OCI-LY7 (cell line): ENCODE measurements around the gene FKBP14. TPM values are rescaled to one million over a fixed set of nuclear protein-coding genes. Genes with fewer than 3 reads are reported as not detected.

Experiments used
- BruUV-seq: library from RNA; stranded (reverse); fragments of 400-500 nt; replicated peaks from 2 replicates; lab custom pipeline; 2021; lab: Mats Ljungman, UMichigan
- CTCF ChIA-PET: fragments of 300-600 bp; sonication (Branson Sonifier 250); formaldehyde crosslinking; loops from one replicate; lab custom pipeline; 2022; ENCODE audit warnings: antibody characterized with exemption; ENCODE audit not compliant: unreplicated experiment; lab: Charles Lee
- POLR2A ChIA-PET: fragments of 300-600 bp; sonication (Branson Sonifier 250); formaldehyde crosslinking; loops from one replicate; lab custom pipeline; 2022; ENCODE audit warnings: antibody characterized with exemption; lab: Charles Lee
- DNase-seq: peaks from one replicate; pipeline ENCODE4 v3.0.0-alpha.2; 2015; ENCODE audit warnings: low spot score
- H2AFZ ChIP-seq: fragments of 200-600 bp; sonication (generic), shearing (Covaris generic); 2 replicates; pipeline ENCODE4 v1.6.1; 2014; ENCODE audit warnings: mild to moderate bottlenecking, antibody characterized with exemption, low read length, moderate library complexity
- H3K27ac ChIP-seq: fragments of 200-600 bp; sonication (generic); 2 replicates; pipeline ENCODE4 v1.5.1; 2014; ENCODE audit warnings: mixed run types, low read depth, mild to moderate bottlenecking, moderate library complexity, low read length, inconsistent platforms; ENCODE audit not compliant: poor library complexity, severe bottlenecking
- H3K36me3 ChIP-seq: fragments of 200-600 bp; sonication (generic); 2 replicates; pipeline ENCODE4 v1.6.1; 2014; ENCODE audit warnings: mild to moderate bottlenecking, antibody characterized with exemption, low read length, moderate library complexity, mixed read lengths; ENCODE audit not compliant: insufficient read depth
- H3K4me1 ChIP-seq: fragments of 200-600 bp; sonication (generic); 2 replicates; pipeline ENCODE4 v1.5.1; 2014; ENCODE audit warnings: mild to moderate bottlenecking, low read length; ENCODE audit not compliant: insufficient read depth, poor library complexity, severe bottlenecking
- H3K4me2 ChIP-seq: fragments of 200-600 bp; sonication (generic); 2 replicates; pipeline ENCODE4 v1.6.1; 2014; ENCODE audit warnings: mild to moderate bottlenecking, low read length
- H3K4me3 ChIP-seq: fragments of 200-600 bp; sonication (generic); 2 replicates; pipeline ENCODE4 v1.5.1; 2014; ENCODE audit warnings: mild to moderate bottlenecking, low read depth, low read length; ENCODE audit not compliant: poor library complexity, severe bottlenecking
- H3K79me2 ChIP-seq: fragments of 200-600 bp; sonication (generic); 2 replicates; pipeline ENCODE4 v1.6.1; 2016; ENCODE audit warnings: low read depth, mild to moderate bottlenecking, low read length, moderate library complexity, mixed read lengths; ENCODE audit not compliant: insufficient read depth
- H3K9me2 ChIP-seq: fragments of 200-600 bp; sonication (generic); 2 replicates; pipeline ENCODE4 v1.6.1; 2016; ENCODE audit warnings: mild to moderate bottlenecking, low read length, mixed read lengths; ENCODE audit not compliant: insufficient read depth
- H3K9me3 ChIP-seq: fragments of 200-600 bp; sonication (generic); 2 replicates; pipeline ENCODE4 v1.6.1; 2014; ENCODE audit warnings: mild to moderate bottlenecking, mixed run types, low read length, mixed read lengths
- H4K20me1 ChIP-seq: fragments of 200-600 bp; sonication (generic); 2 replicates; pipeline ENCODE4 v1.6.1; 2014; ENCODE audit warnings: mild to moderate bottlenecking, antibody characterized with exemption, low read length, moderate library complexity, mixed read lengths; ENCODE audit not compliant: insufficient read depth
- EZH2phosphoT487 ChIP-seq: fragments of 200-600 bp; sonication (generic); IDR thresholded peaks from 2 replicates; pipeline ENCODE4 v1.6.1; 2018; ENCODE audit warnings: low read depth, borderline replicate concordance, mild to moderate bottlenecking, mixed run types, antibody characterized with exemption, low read length, moderate library complexity, mixed read lengths
- intact Hi-C: fragments of 100-400 bp; cut with micrococcal nuclease; formaldehyde crosslinking; loops from one replicate; pipeline ENCODE4 v1.10.0; 2022; ENCODE audit not compliant: unreplicated experiment
- total RNA-seq, 2 experiments: library from RNA; depleted of rRNA in 1 of 2; stranded (reverse); fragments of >200 nt in 1 of 2; shearing (Covaris generic) in 1 of 2; gene quantifications; 2 replicates each; pipeline ENCODE4 v1.2.3, GENCODE V29; 2014 to 2022
- TF ChIP-seq, protein P1 (sequence below): fragments of 200-600 bp; sonication (generic); conservative IDR thresholded peaks from 2 replicates; pipeline ENCODE4 v1.5.1; 2014; ENCODE audit warnings: mild to moderate bottlenecking, antibody characterized with exemption, low read length, moderate library complexity, mixed read lengths

FKBP14 gene
- total RNA-seq, 2 experiments from 2014 or later, result 5.3 to 15.9 TPM

DNA sequence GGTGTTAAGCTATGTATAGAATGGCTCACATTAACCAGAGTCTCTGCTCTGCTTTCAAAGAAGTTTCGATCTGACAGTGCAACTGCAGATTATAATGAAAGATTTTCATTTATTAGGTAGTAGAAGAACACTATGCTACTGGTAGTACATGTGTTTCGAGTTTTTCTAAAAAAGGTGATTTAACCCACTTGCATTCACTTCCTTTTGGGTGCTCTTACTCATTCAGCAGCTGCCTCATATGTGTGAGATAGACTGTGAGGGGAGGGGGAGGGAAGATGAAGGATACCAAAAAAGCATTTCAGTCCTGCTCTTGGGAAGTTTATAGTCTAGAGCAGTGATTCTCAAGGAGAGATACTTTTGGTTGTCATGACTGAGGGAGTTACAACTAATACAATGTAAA is 22.1 kb upstream of the FKBP14 start:
- Histone ChIP-seq H3K4me1 (no peaks in the 10 kb centered on the region), H3K27ac (no peak overlapping the region), H3K36me3 (peaks cover 43% of the 10 kb centered on the region), H3K79me2 (no peaks in the 10 kb centered on the region), H3K9me2 (no peaks in the 10 kb centered on the region), H4K20me1 (no peaks in the 10 kb centered on the region), H3K4me2 (no peak overlapping the region), H2AFZ (no peak overlapping the region), H3K9me3 (no peaks in the 10 kb centered on the region), H3K4me3 (no peak overlapping the region)
- TF ChIP-seq, protein P1, sequence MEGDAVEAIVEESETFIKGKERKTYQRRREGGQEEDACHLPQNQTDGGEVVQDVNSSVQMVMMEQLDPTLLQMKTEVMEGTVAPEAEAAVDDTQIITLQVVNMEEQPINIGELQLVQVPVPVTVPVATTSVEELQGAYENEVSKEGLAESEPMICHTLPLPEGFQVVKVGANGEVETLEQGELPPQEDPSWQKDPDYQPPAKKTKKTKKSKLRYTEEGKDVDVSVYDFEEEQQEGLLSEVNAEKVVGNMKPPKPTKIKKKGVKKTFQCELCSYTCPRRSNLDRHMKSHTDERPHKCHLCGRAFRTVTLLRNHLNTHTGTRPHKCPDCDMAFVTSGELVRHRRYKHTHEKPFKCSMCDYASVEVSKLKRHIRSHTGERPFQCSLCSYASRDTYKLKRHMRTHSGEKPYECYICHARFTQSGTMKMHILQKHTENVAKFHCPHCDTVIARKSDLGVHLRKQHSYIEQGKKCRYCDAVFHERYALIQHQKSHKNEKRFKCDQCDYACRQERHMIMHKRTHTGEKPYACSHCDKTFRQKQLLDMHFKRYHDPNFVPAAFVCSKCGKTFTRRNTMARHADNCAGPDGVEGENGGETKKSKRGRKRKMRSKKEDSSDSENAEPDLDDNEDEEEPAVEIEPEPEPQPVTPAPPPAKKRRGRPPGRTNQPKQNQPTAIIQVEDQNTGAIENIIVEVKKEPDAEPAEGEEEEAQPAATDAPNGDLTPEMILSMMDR, result no peak
- no peak for TF ChIP-seq EZH2phosphoT487
- POLR2A ChIA-PET, result interaction anchor here (0.5 to 1.1 kb wide), 4 partner anchors 12 to 24 kb away, joined by 3 to 5 read pairs (median 3); no protein-coding TSS in a partner anchor
- CTCF ChIA-PET, result no interaction called here
- DNase-seq, result no peak
- intact Hi-C loops, result no loop called here
- no TSS peak for BruUV-seq

DNA sequence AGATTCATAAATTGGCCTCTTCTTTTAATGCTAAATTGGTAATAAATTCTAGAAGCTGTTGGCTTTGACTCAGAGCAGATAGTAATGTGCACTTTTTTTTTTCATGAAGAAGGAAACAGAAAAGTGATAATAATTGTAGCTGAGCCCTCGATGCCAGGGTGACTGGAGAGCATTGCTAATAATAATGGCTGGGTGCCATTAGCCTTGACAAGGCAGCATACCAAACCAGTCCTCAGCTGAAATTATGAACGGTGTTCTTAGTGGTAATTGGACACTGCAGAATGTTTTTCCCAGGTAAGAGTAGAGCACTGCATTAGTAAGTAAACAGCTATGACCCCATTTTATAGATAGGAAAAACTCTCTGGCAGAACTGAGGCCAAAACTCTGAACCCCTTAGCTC is 20.6 kb upstream of the FKBP14 start:
- Histone ChIP-seq H3K36me3 (peaks cover 47% of the 10 kb centered on the region), H3K79me2 (no peaks in the 10 kb centered on the region), H3K9me2 (no peaks in the 10 kb centered on the region), H3K9me3 (no peaks in the 10 kb centered on the region; the same call in 1 of the 2 replicates), H2AFZ (no peak overlapping the region), H3K4me1 (no peaks in the 10 kb centered on the region), H3K27ac (no peak overlapping the region), H3K4me3 (no peak overlapping the region), H3K4me2 (no peak overlapping the region), H4K20me1 (no peaks in the 10 kb centered on the region)
- no peak for DNase-seq
- ChIA-PET POLR2A (interaction anchor here (0.5 to 1.1 kb wide), 5 partner anchors 10 to 934 kb away, joined by 3 to 5 read pairs (median 3); no protein-coding TSS in a partner anchor), CTCF (no interaction called here)
- no peak for TF ChIP-seq EZH2phosphoT487
- TF ChIP-seq, protein P1, result no peak
- BruUV-seq, result no TSS peak
- intact Hi-C loops, result no loop called here

DNA sequence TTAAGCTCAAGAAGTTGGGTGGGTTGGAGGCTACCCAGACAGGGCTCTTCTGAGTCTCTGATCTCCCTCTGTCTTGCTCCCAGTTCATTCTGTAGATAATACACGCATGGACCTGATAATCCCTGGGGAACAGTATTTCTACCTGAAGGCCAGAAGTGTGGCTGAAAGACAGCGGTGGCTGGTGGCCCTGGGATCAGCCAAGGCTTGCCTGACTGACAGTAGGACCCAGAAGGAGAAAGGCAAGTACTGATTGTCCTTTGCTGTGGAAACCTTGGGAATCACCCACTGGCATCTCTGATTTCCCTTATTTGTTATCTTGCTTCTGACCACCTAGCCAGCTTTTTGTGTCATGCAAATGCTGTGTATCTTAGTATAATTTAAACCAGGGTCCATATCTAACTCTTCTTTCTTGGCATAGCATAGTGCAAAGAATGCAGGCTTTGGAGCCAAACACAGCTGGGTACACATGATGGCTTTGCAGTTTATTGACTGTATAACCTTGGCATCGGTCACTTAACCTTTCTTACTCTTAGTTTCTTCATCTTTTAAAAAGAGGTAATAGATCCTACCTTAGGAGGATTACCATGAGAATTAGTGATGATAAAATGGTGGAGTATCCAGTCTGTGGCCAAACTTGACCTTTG is 19.7 kb upstream of the FKBP14 start:
- intact Hi-C loops, result no loop called here
- CTCF ChIA-PET, result interaction anchor here (0.6 kb wide), 1 partner anchor 937 kb away, joined by 7 read pairs; no protein-coding TSS in a partner anchor
- POLR2A ChIA-PET, result interaction anchor here (1.1 kb wide), 1 partner anchor 15 kb away, joined by 5 read pairs; no protein-coding TSS in a partner anchor

More for the DNA sequence above, 19.7 kb upstream of the FKBP14 start:
- no TSS peak for BruUV-seq
- Histone ChIP-seq H3K4me3 (no peak overlapping the region), H2AFZ (no peak overlapping the region), H3K4me1 (no peaks in the 10 kb centered on the region), H3K4me2 (no peak overlapping the region), H4K20me1 (no peaks in the 10 kb centered on the region), H3K9me3 (no peaks in the 10 kb centered on the region; the same call in 1 of the 2 replicates), H3K9me2 (no peaks in the 10 kb centered on the region), H3K79me2 (no peaks in the 10 kb centered on the region), H3K27ac (no peak overlapping the region), H3K36me3 (peaks cover 52% of the 10 kb centered on the region)
- TF ChIP-seq, protein P1, result no peak
- TF ChIP-seq EZH2phosphoT487, result no peak
- DNase-seq, result no peak
